CD4-positive, alpha-beta T cell treated with Interleukin-10 for 1 hour (primary cell): ENCODE results near the gene FTL.

ENCODE experiments used
- DNase-seq: peaks from one replicate; pipeline ENCODE4 v3.0.0-alpha.2; 2020

FTL gene

GRCh38 chr19:48966541-48967345, 1.6 kb downstream of the FTL start:
- no peak for DNase-seq

DNA sequence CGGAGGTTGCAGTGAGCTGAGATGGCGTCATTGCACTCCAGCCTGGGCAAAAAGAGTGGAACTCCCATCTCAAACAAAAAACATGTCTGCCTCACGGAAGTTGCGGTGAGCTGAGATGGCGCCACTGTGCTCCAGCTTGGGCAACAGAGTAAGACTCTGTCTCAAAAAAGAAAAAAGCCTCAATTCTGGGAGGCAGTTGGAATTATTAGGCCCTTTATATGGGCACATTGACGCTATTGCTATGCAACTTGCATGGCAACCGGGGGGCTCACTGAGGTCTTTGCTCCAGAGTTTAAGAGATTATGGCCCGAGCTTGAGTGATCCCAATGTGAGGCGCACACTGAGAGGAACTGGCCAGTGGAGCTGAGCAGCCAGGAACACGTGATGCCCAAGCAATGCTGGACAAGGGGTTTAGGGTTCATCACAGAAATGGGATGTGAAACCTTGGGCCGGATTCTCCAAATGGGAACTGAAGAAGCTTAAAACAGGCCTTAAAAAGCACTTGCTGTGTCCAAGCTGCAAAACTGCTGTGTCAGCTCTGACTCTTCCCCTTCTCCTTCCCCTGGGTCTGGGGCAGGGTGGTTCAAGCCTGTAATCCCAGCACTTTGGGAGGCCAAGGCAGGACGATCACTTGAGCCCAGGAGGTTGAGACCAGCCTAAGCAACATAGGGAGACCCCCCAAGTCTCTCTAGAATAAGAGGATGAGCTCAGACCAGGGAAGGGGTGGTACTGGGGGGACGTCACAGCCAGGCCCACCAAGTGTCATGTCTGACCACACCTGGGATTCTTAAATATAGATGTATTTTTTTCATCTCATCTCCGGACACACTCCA, 2.5 kb downstream of the FTL start:
- peak; percentile 37 for DNase-seq

DNA sequence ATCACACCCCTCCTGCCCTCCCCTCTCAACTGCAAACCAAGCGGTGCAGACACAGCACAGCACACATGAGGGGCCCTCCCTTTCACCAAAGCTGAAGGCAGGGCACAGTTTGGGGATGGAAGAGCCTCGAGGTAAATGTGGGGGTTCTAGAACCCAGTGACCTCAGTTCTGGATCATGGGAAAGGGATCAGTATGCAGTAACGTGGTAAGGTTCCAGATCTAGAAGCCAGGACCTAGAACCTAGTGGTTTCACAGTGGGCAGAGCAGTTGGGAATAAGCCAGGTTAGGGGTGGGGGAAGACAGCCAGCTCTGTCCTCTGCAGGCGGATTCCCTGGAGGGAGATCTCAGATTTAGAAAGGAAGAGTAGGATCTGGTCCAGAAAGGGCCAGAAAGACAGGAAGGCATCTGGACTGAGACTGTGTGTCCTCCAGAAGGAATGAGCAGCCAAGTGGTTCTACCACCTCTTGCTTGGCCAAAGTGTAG, 3.1 kb downstream of the FTL start:
- no peak for DNase-seq

- no peak for DNase-seq
Measured at GRCh38 chr19:48968813-48969218, 3.7 kb downstream of the FTL start.

DNA sequence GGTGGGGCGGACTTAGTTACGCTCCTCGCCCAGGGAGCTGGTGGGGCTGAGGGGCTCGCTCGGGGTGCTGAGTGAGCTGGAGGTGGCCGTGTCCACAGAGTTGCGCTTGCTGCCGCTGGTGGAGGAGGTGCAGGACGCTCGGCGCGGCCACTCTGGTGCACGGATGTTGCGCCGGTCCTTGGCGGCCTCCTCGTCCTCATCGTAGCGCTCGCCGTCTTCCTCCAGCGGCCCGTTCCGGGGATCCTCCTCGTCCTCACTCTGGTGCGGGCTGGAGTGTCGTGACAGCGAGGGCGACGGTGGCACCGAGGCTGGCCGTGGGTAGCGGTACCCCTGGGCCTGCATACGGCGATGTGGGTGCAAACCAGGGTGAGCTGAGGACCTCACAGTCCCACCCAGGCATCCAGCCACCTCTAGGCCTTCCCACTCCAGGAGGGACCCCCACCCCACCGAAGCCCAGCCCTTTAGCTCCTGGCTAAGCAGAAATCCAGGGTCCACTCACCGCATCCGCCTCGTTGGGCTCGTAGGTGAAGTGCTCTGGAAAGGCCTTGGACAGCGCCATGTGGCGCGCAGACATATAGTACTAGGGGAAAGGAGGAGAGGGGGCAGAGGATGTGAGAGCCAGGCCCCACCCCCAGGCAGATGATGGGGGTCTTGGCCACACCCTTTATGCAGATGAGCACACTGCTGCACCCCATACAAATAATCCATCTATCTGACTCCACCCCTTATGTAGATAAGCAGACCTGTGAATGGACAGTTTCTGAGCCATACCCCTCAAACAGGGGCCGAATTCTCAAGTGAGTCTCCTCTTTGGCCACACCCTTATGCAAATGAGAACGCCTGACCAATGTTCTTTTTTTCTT, 4.4 kb downstream of the FTL start:
- DNase-seq = no peak

DNA sequence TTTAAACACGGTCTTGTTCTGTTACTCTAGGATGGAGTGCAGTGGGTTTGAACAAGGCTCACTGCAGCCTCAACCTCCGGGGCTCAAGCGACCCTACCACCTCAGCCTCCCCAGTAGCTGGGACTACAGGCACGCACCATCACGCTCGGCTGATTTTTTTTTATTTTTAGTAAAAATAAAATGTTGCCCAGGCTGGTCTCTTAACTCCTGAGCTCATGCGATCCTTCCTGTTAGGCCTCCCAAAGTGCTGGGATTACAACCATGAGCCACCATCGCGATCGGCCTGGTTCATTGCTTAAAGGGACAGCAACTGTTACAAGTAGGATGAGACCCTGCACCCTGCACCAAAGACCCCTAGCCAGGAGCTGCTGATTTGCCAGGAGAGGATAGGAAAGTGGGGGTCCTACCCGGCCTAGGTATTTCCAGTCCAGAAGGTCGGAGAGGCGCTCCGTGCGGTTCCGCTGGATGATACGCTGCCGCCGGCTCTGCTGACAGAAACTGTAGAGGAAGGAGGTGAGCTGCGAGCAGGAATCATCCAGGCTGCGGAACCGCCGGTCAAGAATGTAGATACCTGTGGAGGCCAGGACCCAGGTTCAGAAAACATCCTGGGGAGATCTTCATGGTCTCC, 5.1 kb downstream of the FTL start:
- no peak for DNase-seq

DNA sequence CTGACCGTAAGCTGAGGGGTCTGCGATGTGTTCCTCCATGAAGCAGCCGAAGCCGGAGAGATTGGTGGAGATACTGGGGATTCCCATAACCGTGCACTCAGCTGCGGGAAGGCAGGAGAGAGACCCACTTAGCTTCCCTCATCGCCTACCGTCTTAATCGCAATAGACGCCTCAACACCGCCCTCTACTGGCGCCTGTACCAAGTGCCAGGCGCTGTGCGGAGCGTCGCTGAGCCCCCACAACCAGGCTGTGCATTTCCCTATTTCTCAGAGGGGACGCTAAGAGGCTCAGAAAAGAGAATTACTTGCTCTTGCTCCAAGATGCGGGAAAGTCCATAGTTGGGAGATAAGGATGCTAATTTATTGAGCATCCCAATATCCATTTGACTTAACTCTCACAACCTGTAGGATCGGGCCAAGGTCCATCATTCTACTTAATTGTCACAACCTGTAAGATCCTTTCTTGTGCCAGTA, 5.8 kb downstream of the FTL start:
- DNase-seq = peak; percentile 83

- peak; percentile 58 for DNase-seq
Measured at GRCh38 chr19:48975947-48976847, 11.1 kb downstream of the FTL start.

GRCh38 chr19:48977061-48977460, 12.0 kb downstream of the FTL start:
- no peak for DNase-seq

GRCh38 chr19:48982280-48982679, 17.2 kb downstream of the FTL start:
- DNase-seq = no peak

GRCh38 chr19:48985711-48986110, 20.6 kb downstream of the FTL start:
- DNase-seq = no peak

DNA sequence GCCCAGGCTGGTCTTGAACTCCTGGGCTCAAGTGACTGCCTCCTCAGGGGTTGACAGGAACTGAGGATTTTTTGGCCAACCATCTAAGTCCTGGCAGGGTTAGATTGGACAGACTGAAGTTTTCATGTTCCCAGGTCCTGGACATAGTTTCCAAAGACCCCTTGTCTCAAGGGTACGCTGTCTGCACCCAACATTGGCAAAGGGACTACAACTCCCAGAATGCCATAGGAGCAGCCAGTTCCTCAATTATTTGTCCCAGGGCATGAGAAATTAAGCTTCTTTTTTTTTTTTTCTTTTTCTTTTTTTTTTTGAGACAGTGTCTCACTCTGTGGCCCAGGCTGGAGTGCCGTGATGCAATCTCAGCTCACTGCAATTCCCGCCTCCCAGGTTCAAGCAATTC, 21.1 kb downstream of the FTL start:
- no peak for DNase-seq

- DNase-seq = no peak
Measured at GRCh38 chr19:48987323-48987722, 22.2 kb downstream of the FTL start.

DNA sequence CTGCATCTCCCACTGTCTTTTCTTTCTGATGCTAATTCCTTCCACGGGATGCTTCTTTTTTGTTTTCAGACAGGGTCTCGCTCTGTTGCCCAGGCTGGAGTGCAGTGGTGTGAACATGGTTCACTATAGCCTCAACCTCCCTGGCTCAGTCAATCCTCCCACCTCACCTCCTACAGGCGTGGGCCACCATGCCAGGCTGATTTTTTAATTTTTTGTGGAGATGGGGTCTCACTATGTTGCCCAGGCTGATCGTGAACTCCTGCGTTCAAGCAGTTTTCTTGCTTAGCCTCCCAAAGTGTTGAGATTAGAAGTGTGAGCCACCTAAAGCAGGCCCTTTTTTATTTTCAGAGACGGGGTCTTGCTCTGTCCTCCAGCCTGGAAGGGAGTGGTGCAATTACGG, 23.2 kb downstream of the FTL start:
- no peak for DNase-seq

- DNase-seq = no peak
Measured at GRCh38 chr19:48988860-48989259, 23.8 kb downstream of the FTL start.

DNA sequence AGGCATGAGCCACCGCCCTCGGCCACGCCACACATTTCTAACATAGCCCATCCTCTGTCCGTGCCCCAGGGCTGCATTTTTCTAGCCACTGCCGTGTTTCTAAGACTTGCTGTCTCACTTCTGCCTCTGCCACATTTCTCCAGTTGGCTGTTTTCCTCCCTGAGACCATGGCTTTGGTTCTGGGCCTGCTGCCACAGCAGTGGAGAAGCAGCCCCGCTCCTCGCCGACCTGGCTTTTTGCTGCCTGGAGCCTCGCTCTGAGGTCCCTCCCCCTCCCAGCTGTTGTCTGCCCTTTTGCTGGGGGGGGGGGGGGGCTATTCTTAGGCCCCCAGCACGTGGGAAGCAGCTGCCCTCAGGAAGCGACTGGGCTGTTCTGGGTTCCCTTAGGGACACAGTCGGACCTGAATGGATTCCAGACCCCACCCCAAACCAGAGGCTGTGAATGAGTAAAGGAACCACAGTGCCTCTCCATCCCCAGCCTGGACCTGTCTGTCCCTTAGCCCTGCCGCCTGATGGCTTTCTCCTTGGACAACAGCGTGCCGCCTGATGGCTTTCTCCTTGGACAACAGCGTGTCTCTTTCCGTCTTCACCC, 24.7 kb downstream of the FTL start:
- DNase-seq = no peak

DNA sequence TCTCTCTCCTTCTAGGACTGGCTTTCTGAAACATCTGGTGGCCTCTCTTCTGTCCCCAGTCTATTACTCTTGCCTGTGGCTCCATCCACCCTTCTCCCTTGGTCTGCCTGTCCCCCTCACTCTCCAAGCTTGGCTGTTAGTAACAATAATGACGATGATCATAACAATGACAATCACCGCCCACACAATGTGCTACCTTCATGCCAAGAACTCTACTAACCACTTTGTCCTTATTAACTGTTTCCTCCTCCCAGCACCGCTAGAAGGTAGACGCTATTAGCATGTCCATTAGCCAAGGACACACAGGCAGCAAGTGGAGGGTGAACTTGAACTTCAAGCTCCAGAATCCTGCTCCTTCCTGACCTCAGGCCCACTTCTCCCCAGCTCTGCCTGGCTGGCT, 25.3 kb downstream of the FTL start:
- no peak for DNase-seq

- no peak for DNase-seq
Measured at GRCh38 chr19:48991011-48991609, 26.0 kb downstream of the FTL start.

- DNase-seq = no peak
Measured at GRCh38 chr19:48991873-48992580, 26.9 kb downstream of the FTL start.
